GM18861 (cell line): ENCODE data around the gene PALB2.

Experiments
- ATAC-seq: cut with Tn5 transposase; IDR thresholded peaks from one replicate; pipeline ENCODE4 v1.9.1; 2021; ENCODE audit not compliant: unreplicated experiment

Gene PALB2

DNA sequence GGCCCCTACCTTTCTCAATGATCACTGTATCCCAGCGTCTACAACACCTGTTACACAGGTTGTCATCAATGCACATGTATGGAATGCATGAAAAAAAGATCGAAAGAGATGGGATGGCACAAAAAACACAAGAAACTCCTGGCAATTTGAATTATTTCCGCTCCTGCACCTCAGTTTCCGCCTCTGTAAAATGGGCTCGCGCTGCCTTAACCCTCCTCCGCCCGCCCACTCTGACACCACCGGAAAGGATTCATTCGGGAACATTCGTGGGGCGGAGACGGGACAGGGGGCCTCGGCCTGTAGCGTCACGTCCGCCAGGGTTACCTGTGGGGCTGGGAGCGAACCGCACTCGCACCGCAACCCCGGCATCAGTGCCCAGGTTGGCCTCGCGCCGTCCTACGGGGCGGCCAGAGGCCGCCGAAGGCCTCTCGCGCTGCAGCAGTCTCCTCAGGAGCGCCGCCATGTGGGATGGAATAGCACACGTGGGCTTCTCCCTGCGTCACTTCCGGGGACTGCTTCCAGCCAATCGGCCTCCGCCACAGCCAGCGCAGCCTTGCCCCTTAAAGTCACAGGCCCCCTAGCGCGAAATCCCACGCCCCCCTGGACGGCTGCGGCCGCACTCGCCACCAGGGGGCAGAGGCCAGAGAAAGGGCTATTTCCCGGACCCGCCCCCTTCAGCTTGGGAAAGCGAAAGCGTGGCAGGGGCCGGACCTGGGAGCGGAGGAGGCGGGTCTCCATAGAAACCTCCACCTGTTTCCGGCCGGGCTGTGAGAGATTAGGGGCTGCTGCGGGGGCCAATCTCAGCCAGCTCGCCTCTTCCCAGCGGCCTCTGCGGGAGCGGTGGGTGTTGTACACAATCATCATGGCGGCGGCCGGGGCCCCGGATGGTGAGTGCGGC lies 84.0 kb downstream of the PALB2 start, which contains the start of the genes EARS2 and UBFD1:
TSS of gene EARS2 (minus strand) at position 470 of the 898 bp plus-strand sequence. CDS start at position 463, 7 bp downstream.
TSS of gene UBFD1 (plus strand) at position 847 of the 898 bp plus-strand sequence. CDS start at position 863, 16 bp downstream.
- ATAC-seq = peak; percentile 82

DNA sequence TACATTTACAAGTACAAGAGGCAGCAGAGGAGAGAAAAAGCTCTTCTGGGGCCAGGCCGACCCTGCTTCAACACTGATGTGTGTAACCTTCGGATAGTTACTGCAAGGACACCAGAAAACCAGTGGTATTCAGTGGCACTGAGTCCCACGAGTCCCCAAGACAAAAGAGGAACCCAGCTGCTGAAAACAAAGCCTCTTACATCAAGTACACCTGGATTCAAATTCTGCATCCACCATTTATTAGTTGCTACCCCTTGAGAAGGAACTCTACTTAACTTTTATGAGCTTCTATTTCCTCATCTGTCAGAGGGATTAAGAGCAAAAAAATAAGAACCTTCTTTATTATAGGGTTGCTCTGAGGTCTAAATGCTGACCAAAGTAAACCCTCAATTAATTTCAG lies 86.6 kb downstream of the PALB2 start:
- ATAC-seq = no peak
